ENCODE measurements around the gene IFT88. TPM values are rescaled to one million over a fixed set of nuclear protein-coding genes. Genes with fewer than 3 reads are reported as not detected.

Gene IFT88
- polyA plus RNA-seq, 1 of the 3 experiments (the other 2 are of a cell fraction), result 6.2 TPM

GRCh38 chr13:20637811-20638210 lies 70.9 kb downstream of the IFT88 start:
- no peaks in the 10 kb centered on the region for H3K79me2 ChIP-seq (ENCODE audit: insufficient read depth)
- CTCF ChIA-PET, result interaction anchor here (0.6 to 0.9 kb wide), 3 partner anchors 9 to 45 kb away, joined by 3 read pairs; no protein-coding TSS in a partner anchor
- POLR2A ChIA-PET, result no interaction called here
- no peaks in the 10 kb centered on the region for H3F3A ChIP-seq (replicated peaks; ENCODE audit: insufficient read depth)
- no peaks in the 10 kb centered on the region for H3K9me3 ChIP-seq
- no peak overlapping the region for H3K27ac ChIP-seq (ENCODE audit: low read depth in 2 of 2, low read length in 1 of 2)
- no peaks in the 10 kb centered on the region for H3K27me3 ChIP-seq (ENCODE audit: insufficient read depth)
- H3K4me2 ChIP-seq, result no peak overlapping the region
- H2AFZ ChIP-seq (ENCODE audit: low read depth), result no peak overlapping the region
- no peaks in the 10 kb centered on the region for H3K36me3 ChIP-seq (replicated peaks in 1 of 2; ENCODE audit: control insufficient read depth in 1 of 2, insufficient read depth in 2 of 2, low read length in 1 of 2)
- H3K4me1 ChIP-seq (ENCODE audit: control insufficient read depth in 1 of 2, insufficient read depth in 2 of 2, low read depth in 1 of 2, low read length in 1 of 2), result no peaks in the 10 kb centered on the region
- 96% methylated on average over 5 of the region's 5 CpGs for WGBS (ENCODE audit: low lambda C conversion rate)
- DNase-seq, result no peak
- no peak overlapping the region for H3K4me3 ChIP-seq (ENCODE audit: low read depth in 2 of 2, low read length in 1 of 2)
- H3K9ac ChIP-seq, result no peak overlapping the region
- H4K20me1 ChIP-seq (ENCODE audit: insufficient read depth), result no peaks in the 10 kb centered on the region
- TF ChIP-seq MEF2A (IDR thresholded peaks at IDR 0.05; ENCODE audit: borderline replicate concordance, low read depth), result no peak
- no peak for TF ChIP-seq MXI1 (IDR thresholded peaks at IDR 0.05; ENCODE audit: low read depth, low read length)
- TF ChIP-seq USF1 (IDR thresholded peaks at IDR 0.05; ENCODE audit: borderline replicate concordance, low read depth), result no peak
- TF ChIP-seq POLR2AphosphoS5 (IDR thresholded peaks at IDR 0.05; ENCODE audit: low read depth, low read length), result no peak
- no peak for TF ChIP-seq ELF1 (IDR thresholded peaks at IDR 0.05)
- TF ChIP-seq TEAD4 (IDR thresholded peaks at IDR 0.05; ENCODE audit: borderline replicate concordance, insufficient read depth), result no peak
- no peaks in the 10 kb centered on the region for H3K9me2 ChIP-seq

GRCh38 chr13:20647758-20648157 lies 80.8 kb downstream of the IFT88 start:
- Histone ChIP-seq H3K4me2 (no peak overlapping the region), H3K4me1 (ENCODE audit: control insufficient read depth in 1 of 2, insufficient read depth in 2 of 2, low read depth in 1 of 2, low read length in 1 of 2) (no peaks in the 10 kb centered on the region), H3K9ac (no peak overlapping the region), H3F3A (replicated peaks; ENCODE audit: insufficient read depth) (no peaks in the 10 kb centered on the region), H3K36me3 (replicated peaks in 1 of 2; ENCODE audit: control insufficient read depth in 1 of 2, insufficient read depth in 2 of 2, low read length in 1 of 2) (peaks cover 0 to 22% of the 10 kb centered on the region in 2 experiments), H3K27me3 (ENCODE audit: insufficient read depth) (no peaks in the 10 kb centered on the region), H2AFZ (ENCODE audit: low read depth) (no peak overlapping the region), H3K9me3 (no peaks in the 10 kb centered on the region), H3K9me2 (0 out of 2 replicates have a peak, but pooled peaks cover 7% of the 10 kb centered on the region), H4K20me1 (ENCODE audit: insufficient read depth) (no peaks in the 10 kb centered on the region), H3K79me2 (ENCODE audit: insufficient read depth) (no peaks in the 10 kb centered on the region), H3K27ac (ENCODE audit: low read depth in 2 of 2, low read length in 1 of 2) (no peak overlapping the region), H3K4me3 (ENCODE audit: low read depth in 2 of 2, low read length in 1 of 2) (no peak overlapping the region)
- WGBS (ENCODE audit: low lambda C conversion rate), result 95% methylated on average over 2 of the region's 2 CpGs
- CTCF ChIA-PET, result no interaction called here
- no peak for DNase-seq
- TF ChIP-seq RXRA (IDR thresholded peaks at IDR 0.05; ENCODE audit: borderline replicate concordance, low read depth), result no peak
- TF ChIP-seq GABPA (IDR thresholded peaks at IDR 0.05; ENCODE audit: low read depth), result no peak
- no peak for TF ChIP-seq EZH2phosphoT487 (IDR thresholded peaks at IDR 0.05; ENCODE audit: borderline replicate concordance, low read depth)
- TF ChIP-seq RAD21 (IDR thresholded peaks at IDR 0.05; ENCODE audit: low read length), result no peak
- TF ChIP-seq GATA2 (CRISPR knock-in tag; IDR thresholded peaks at IDR 0.05), result no peak
- no peak for TF ChIP-seq ZBTB33 (IDR thresholded peaks at IDR 0.05; ENCODE audit: borderline replicate concordance, low read depth)
- TF ChIP-seq USF1 (IDR thresholded peaks at IDR 0.05; ENCODE audit: borderline replicate concordance, low read depth), result no peak
- TF ChIP-seq IRF3 (IDR thresholded peaks at IDR 0.05; ENCODE audit: low read depth, low read length), result no peak
- TF ChIP-seq ELF1 (IDR thresholded peaks at IDR 0.05), result no peak
- no peak for TF ChIP-seq JUND (IDR thresholded peaks at IDR 0.05)
- TF ChIP-seq MXI1 (IDR thresholded peaks at IDR 0.05; ENCODE audit: low read depth, low read length), result no peak
- no peak for TF ChIP-seq EP300 (IDR thresholded peaks at IDR 0.05; ENCODE audit: borderline replicate concordance in 1 of 2, low read depth in 1 of 2, low read length in 1 of 2)
- TF ChIP-seq MAX (IDR thresholded peaks at IDR 0.05; ENCODE audit: low read depth), result no peak
- POLR2A ChIA-PET, result no interaction called here
